IMR-90 (cell line): ENCODE results near the gene FIBCD1. TPM values are rescaled to one million over a fixed set of nuclear protein-coding genes. Genes with fewer than 3 reads are reported as not detected.

Source experiments
- ATAC-seq: fragments of 200-7000 bp; cut with Tn5 transposase; 2 replicates; pipeline ENCODE4 v1.9.1; 2020; ENCODE audit warnings: low read depth, mild to moderate bottlenecking, moderate library complexity
- BruUV-seq: library from RNA; stranded (reverse); fragments of 400-500 nt; replicated peaks from 2 replicates; lab custom pipeline; 2021; lab: Mats Ljungman, UMichigan
- CTCF ChIA-PET: fragments of 300-600 bp; formaldehyde crosslinking; extraction: SDS; loops from one replicate; lab custom pipeline; 2021; ENCODE audit warnings: antibody characterized with exemption; lab: Yijun Ruan, JAX
- POLR2A ChIA-PET: fragments of 300-600 bp; sonication (Branson Sonifier 250); formaldehyde crosslinking; loops from one replicate; lab custom pipeline; 2022; ENCODE audit warnings: antibody characterized with exemption; ENCODE audit not compliant: unreplicated experiment; lab: Charles Lee
- DNase-seq: peaks from one replicate; pipeline ENCODE4 v3.0.0; 2013
- H2AFZ ChIP-seq: replicated peaks from 2 replicates; pipeline ENCODE3; 2013; ENCODE audit warnings: low read length, mild to moderate bottlenecking; ENCODE audit not compliant: poor library complexity
- H2AK5ac ChIP-seq: 2 replicates; pipeline ENCODE4 v1.6.1; 2013; ENCODE audit warnings: low read depth, low read length, inconsistent platforms
- H2AK9ac ChIP-seq: replicated peaks from 2 replicates; pipeline ENCODE3; 2013; ENCODE audit warnings: mild to moderate bottlenecking, low read depth, low read length, moderate library complexity; ENCODE audit not compliant: poor library complexity
- H2BK120ac ChIP-seq: 2 replicates; pipeline ENCODE4 v1.6.1; 2013; ENCODE audit warnings: low read depth, low read length, inconsistent platforms
- H2BK15ac ChIP-seq: 3 replicates; pipeline ENCODE4 v1.6.1; 2013; ENCODE audit warnings: low read depth, low read length, inconsistent platforms
- H2BK20ac ChIP-seq: 2 replicates; pipeline ENCODE4 v1.6.1; 2013; ENCODE audit warnings: low read depth, mild to moderate bottlenecking, inconsistent platforms, low read length, moderate library complexity
- H2BK5ac ChIP-seq: 2 replicates; pipeline ENCODE4 v1.6.1; 2013; ENCODE audit warnings: mild to moderate bottlenecking, low read depth, low read length, inconsistent platforms; ENCODE audit not compliant: poor library complexity, severe bottlenecking
- H3K14ac ChIP-seq: replicated peaks from 2 replicates; pipeline ENCODE4 v1.6.1; 2013; ENCODE audit warnings: low read depth, low read length, inconsistent platforms
- H3K18ac ChIP-seq: 2 replicates; pipeline ENCODE4 v1.6.1; 2013; ENCODE audit warnings: low read depth, low read length, control low read depth
- H3K23ac ChIP-seq: 2 replicates; pipeline ENCODE4 v1.6.1; 2013; ENCODE audit warnings: low read depth, low read length, inconsistent platforms
- H3K27ac ChIP-seq: 2 replicates; pipeline ENCODE4 v1.5.1; 2013; ENCODE audit warnings: mild to moderate bottlenecking, control low read depth, low read length; ENCODE audit not compliant: insufficient read depth
- H3K27me3 ChIP-seq: 2 replicates; pipeline ENCODE4 v1.6.1; 2013; ENCODE audit warnings: low read length; ENCODE audit not compliant: control insufficient read depth, insufficient read depth
- H3K36me3 ChIP-seq: 2 replicates; pipeline ENCODE4 v1.6.1; 2013; ENCODE audit warnings: low read length, mixed read lengths; ENCODE audit not compliant: control insufficient read depth, insufficient read depth
- H3K4ac ChIP-seq: 2 replicates; pipeline ENCODE4 v1.6.1; 2013; ENCODE audit warnings: low read depth, low read length, inconsistent platforms
- H3K4me1 ChIP-seq: 2 replicates; pipeline ENCODE4 v1.6.1; 2013; ENCODE audit warnings: low read length, mixed read lengths; ENCODE audit not compliant: control insufficient read depth, insufficient read depth
- H3K4me2 ChIP-seq: 2 replicates; pipeline ENCODE4 v1.6.1; 2013; ENCODE audit warnings: low read depth, mild to moderate bottlenecking, control low read depth, low read length, moderate library complexity
- H3K4me3 ChIP-seq: 2 replicates; pipeline ENCODE4 v1.5.1; 2013; ENCODE audit warnings: low read depth, mild to moderate bottlenecking, control low read depth, low read length, moderate library complexity; ENCODE audit not compliant: insufficient read depth
- H3K56ac ChIP-seq: 2 replicates; pipeline ENCODE4 v1.6.1; 2013; ENCODE audit warnings: low read length, inconsistent platforms; ENCODE audit not compliant: insufficient read depth; ENCODE audit errors: extremely low read depth
- H3K79me1 ChIP-seq, 2 experiments: 2 replicates each; pipeline ENCODE4 v1.6.1; 2013; ENCODE audit warnings: low read length in 2 of 2, inconsistent platforms in 1 of 2, low read depth in 1 of 2
- H3K9ac ChIP-seq: 2 replicates; pipeline ENCODE4 v1.6.1; 2013; ENCODE audit warnings: low read depth, low read length, control low read depth
- H3K9me1 ChIP-seq: 2 replicates; pipeline ENCODE4 v1.6.1; 2013; ENCODE audit warnings: low read length, inconsistent platforms; ENCODE audit not compliant: insufficient read depth
- H3K9me3 ChIP-seq: 2 replicates; pipeline ENCODE4 v1.6.1; 2013; ENCODE audit warnings: low read length; ENCODE audit not compliant: control insufficient read depth, insufficient read depth
- H4K20me1 ChIP-seq: 2 replicates; pipeline ENCODE4 v1.6.1; 2013; ENCODE audit warnings: low read length, inconsistent platforms; ENCODE audit not compliant: insufficient read depth
- H4K5ac ChIP-seq: 2 replicates; pipeline ENCODE4 v1.6.1; 2013; ENCODE audit warnings: mild to moderate bottlenecking, low read depth, low read length, control low read depth
- H4K8ac ChIP-seq, 2 experiments: 2 replicates each; pipeline ENCODE4 v1.6.1; 2013; ENCODE audit warnings: low read depth in 2 of 2, low read length in 2 of 2, control low read depth in 1 of 2, inconsistent platforms in 1 of 2
- H4K91ac ChIP-seq: 2 replicates; pipeline ENCODE4 v1.6.1; 2013; ENCODE audit warnings: low read depth, low read length, inconsistent platforms; ENCODE audit not compliant: insufficient read depth
- BHLHE40 ChIP-seq: fragments of 150-350 bp; IDR thresholded peaks from 2 replicates; pipeline ENCODE4 v1.6.1; 2016; ENCODE audit warnings: mild to moderate bottlenecking, low read depth, low read length
- FOS ChIP-seq: fragments of 150-350 bp; IDR thresholded peaks from 2 replicates; pipeline ENCODE4 v1.6.1; 2016; ENCODE audit warnings: low read depth, low read length
- MAZ ChIP-seq: IDR thresholded peaks from 2 replicates; pipeline ENCODE4 v1.6.1; 2012; ENCODE audit warnings: low read depth, mild to moderate bottlenecking, low read length, improper control_type of control experiment, moderate library complexity, borderline replicate concordance
- RCOR1 ChIP-seq: IDR thresholded peaks from 2 replicates; pipeline ENCODE4 v1.6.1; 2012; ENCODE audit warnings: mild to moderate bottlenecking, low read length, improper control_type of control experiment; ENCODE audit not compliant: insufficient replicate concordance
- SMC3 ChIP-seq: fragments of 150-350 bp; IDR thresholded peaks from 2 replicates; pipeline ENCODE4 v1.6.1; 2016; ENCODE audit warnings: low read depth, mild to moderate bottlenecking, antibody characterized with exemption, low read length, moderate library complexity
- WGBS, 2 experiments: methylation state at CpG; one replicate each; pipeline versions ENCODE4 v1.1.5 to v1.1.7; 2013; ENCODE audit warnings: missing lambda C conversion rate in 2 of 2; ENCODE audit not compliant: insufficient read length in 1 of 2; ENCODE audit errors: extremely low coverage in 2 of 2; 5-methylcytosine and 5-hydroxymethylcytosine counted together
- dilution Hi-C: fragments of 300-500 bp; cut with HindIII; formaldehyde crosslinking; loops from one replicate; pipeline ENCODE4 v1.14.3; 2018; ENCODE audit warnings: low sequenced_read_pairs; ENCODE audit not compliant: unreplicated experiment
- in situ Hi-C: fragments of 300-500 bp; cut with MboI; formaldehyde crosslinking; loops from 3 replicates; pipeline ENCODE4 v1.14.3; 2019; ENCODE audit warnings: low sequenced_read_pairs, inconsistent platforms, mixed read lengths
- intact Hi-C: fragments of 100-400 bp; cut with micrococcal nuclease; formaldehyde crosslinking; loops from 2 replicates; pipeline ENCODE4 v1.10.0; 2022
- polyA plus RNA-seq, 3 experiments: library from polyadenylated mRNA; depleted of rRNA; stranded (reverse); fragments of >200 nt; gene quantifications; 2 replicates each; pipeline ENCODE4 v1.2.3, GENCODE V29; 2012; ENCODE audit warnings: low replicate concordance in 1 of 3
- total RNA-seq: library from RNA; depleted of rRNA; stranded (reverse); fragments of >200 nt; gene quantifications from 2 replicates; pipeline ENCODE4 v1.2.3, GENCODE V29; 2012

The FIBCD1 gene
- total and polyA plus RNA-seq, 2 of the 4 experiments (the other 2 are of a cell fraction) = 1.1 to 10.1 TPM

GRCh38 chr9:130915096-130915447 is 24.0 kb downstream of the FIBCD1 start:
- no peaks in the 10 kb centered on the region for H3K36me3 ChIP-seq
- H4K91ac ChIP-seq = no peak overlapping the region
- ChIA-PET POLR2A (no interaction called here), CTCF (no interaction called here)
- no peak overlapping the region for H3K14ac ChIP-seq
- H3K18ac ChIP-seq = no peak overlapping the region
- H4K8ac ChIP-seq = no peak overlapping the region
- H3K4me2 ChIP-seq = no peak overlapping the region
- BruUV-seq = no TSS peak
- no peak overlapping the region for H3K4ac ChIP-seq
- no peaks in the 10 kb centered on the region for H3K79me1 ChIP-seq
- H3K56ac ChIP-seq = no peak overlapping the region
- in situ Hi-C loops = no loop called here
- H2AFZ ChIP-seq = no peak overlapping the region
- no peak for DNase-seq
- H2BK20ac ChIP-seq = no peak overlapping the region
- no peak overlapping the region for H2BK5ac ChIP-seq
- no peaks in the 10 kb centered on the region for H3K27me3 ChIP-seq
- no peak overlapping the region for H4K5ac ChIP-seq
- intact Hi-C loops = no loop called here
- no peak for ATAC-seq
- dilution Hi-C loops = no loop called here
- TF ChIP-seq RCOR1 = no peak
- TF ChIP-seq MAZ = no peak
- TF ChIP-seq SMC3 = no peak
- TF ChIP-seq BHLHE40 = no peak
- TF ChIP-seq FOS = no peak
- H3K23ac ChIP-seq = no peak overlapping the region
- H3K9me1 ChIP-seq = no peaks in the 10 kb centered on the region
- WGBS, 2 experiments = 81% methylated on average over 4 of the region's 8 CpGs; no CpG with 5 or more reads in 1 of the 2 experiments
- no peak overlapping the region for H2AK5ac ChIP-seq
- no peak overlapping the region for H3K4me3 ChIP-seq
- H2AK9ac ChIP-seq = no peak overlapping the region
- no peak overlapping the region for H3K27ac ChIP-seq
- peaks cover 6% of the 10 kb centered on the region for H3K4me1 ChIP-seq
- no peaks in the 10 kb centered on the region for H4K20me1 ChIP-seq
- H2BK120ac ChIP-seq = no peak overlapping the region
- no peak overlapping the region for H3K9ac ChIP-seq
- no peaks in the 10 kb centered on the region for H3K9me3 ChIP-seq
- no peak overlapping the region for H2BK15ac ChIP-seq
